ENCODE results near the gene NPIPB5.
"Not testable (repeated sequence)": the region's sequence is repeated elsewhere in the genome, so short reads cannot be mapped to it uniquely, and the experiment has no call there.

- not testable (repeated sequence) for TF ChIP-seq CTCF, POLR2A (IDR thresholded peaks at IDR 0.05)
These were observed 39.2 kb downstream of the NPIPB5 start for GRCh38 chr16:22549853-22550252.
